NCI-H2227 (cell line): ENCODE data around the gene PHACTR3.

ENCODE experiments used
- DNase-seq: peaks from one replicate; lab custom pipeline; 2025; ENCODE audit not compliant: unreplicated experiment; lab: John Stamatoyannopoulos, UW

The PHACTR3 gene

GRCh38 chr20:59588236-59588855, 16.0 kb upstream of the PHACTR3 start:
- DNase-seq = no peak

- DNase-seq = no peak
Measured at GRCh38 chr20:59589086-59589684, 15.2 kb upstream of the PHACTR3 start.

- DNase-seq = no peak
Measured at GRCh38 chr20:59591061-59591460, 13.3 kb upstream of the PHACTR3 start.

- DNase-seq = no peak
Measured at GRCh38 chr20:59596690-59597089, 7.7 kb upstream of the PHACTR3 start.

- no peak for DNase-seq
Measured at GRCh38 chr20:59597240-59597639, 7.1 kb upstream of the PHACTR3 start.

GRCh38 chr20:59598625-59599310, 5.6 kb upstream of the PHACTR3 start:
- peak; percentile 72 for DNase-seq

- DNase-seq = no peak
Measured at GRCh38 chr20:59599941-59600340, 4.4 kb upstream of the PHACTR3 start.

- DNase-seq = no peak
Measured at GRCh38 chr20:59600472-59600871, 3.9 kb upstream of the PHACTR3 start.

GRCh38 chr20:59602546-59603080, 1.7 kb upstream of the PHACTR3 start:
- DNase-seq = no peak

GRCh38 chr20:59603176-59603575, 1.2 kb upstream of the PHACTR3 start:
- no peak for DNase-seq

- peak; percentile 65 for DNase-seq
Measured at GRCh38 chr20:59604741-59605600, 631 bp downstream of the PHACTR3 start.

- DNase-seq = peak; percentile 74
Measured at GRCh38 chr20:59605601-59606364, 1.4 kb downstream of the PHACTR3 start.

GRCh38 chr20:59606566-59606965, 2.2 kb downstream of the PHACTR3 start:
- DNase-seq = peak; percentile 36

- no peak for DNase-seq
Measured at GRCh38 chr20:59608396-59608795, 4.1 kb downstream of the PHACTR3 start.

GRCh38 chr20:59608871-59609270, 4.5 kb downstream of the PHACTR3 start:
- DNase-seq = no peak

GRCh38 chr20:59611286-59611685, 6.9 kb downstream of the PHACTR3 start:
- DNase-seq = no peak

- no peak for DNase-seq
Measured at GRCh38 chr20:59613861-59614260, 9.5 kb downstream of the PHACTR3 start.

GRCh38 chr20:59614714-59615113, 10.4 kb downstream of the PHACTR3 start:
- no peak for DNase-seq

GRCh38 chr20:59616306-59616705, 12.0 kb downstream of the PHACTR3 start:
- DNase-seq = no peak

- no peak for DNase-seq
Measured at GRCh38 chr20:59617221-59617620, 12.9 kb downstream of the PHACTR3 start.
